HepG2 (cell line): ENCODE data around the gene CCL16. TPM values are rescaled to one million over a fixed set of nuclear protein-coding genes. Genes with fewer than 3 reads are reported as not detected.

Experiments used
- ADNP ChIP-seq: sonication (generic); formaldehyde crosslinking; IDR thresholded peaks from 2 replicates; pipeline ENCODE4 v1.4.0; 2020; ENCODE audit warnings: missing genetic modification reagents
- GATAD2A ChIP-seq: IDR thresholded peaks from 2 replicates; pipeline ENCODE4 v1.6.1; 2016
- JARID2 ChIP-seq: sonication (generic); formaldehyde crosslinking; IDR thresholded peaks from 2 replicates; pipeline ENCODE4 v1.8.1; 2023; ENCODE audit warnings: missing genetic modification reagents, inconsistent platforms; ENCODE audit not compliant: insufficient replicate concordance
- NKX3-1 ChIP-seq: sonication (generic); formaldehyde crosslinking; IDR thresholded peaks from 2 replicates; pipeline ENCODE4 v1.5.0; 2020; ENCODE audit warnings: missing genetic modification reagents
- POLR2G ChIP-seq: fragments of 200-400 bp; formaldehyde crosslinking; IDR thresholded peaks from 2 replicates; pipeline ENCODE4 v1.6.1; 2018; ENCODE audit warnings: mild to moderate bottlenecking, low read depth, low read length, moderate library complexity
- RERE ChIP-seq: IDR thresholded peaks from 2 replicates; pipeline ENCODE4 v1.6.1; 2016; ENCODE audit warnings: low read depth, missing genetic modification reagents, missing compliant biosample characterization
- ZBTB21 ChIP-seq: sonication (generic); formaldehyde crosslinking; IDR thresholded peaks from 2 replicates; pipeline ENCODE4 v1.4.0; 2020; ENCODE audit warnings: missing genetic modification reagents
- ZBTB7A ChIP-seq: sonication (generic); formaldehyde crosslinking; IDR thresholded peaks from 2 replicates; pipeline ENCODE4 v1.8.0; 2022; ENCODE audit warnings: mild to moderate bottlenecking, missing genetic modification reagents
- ZNF17 ChIP-seq: sonication (generic); formaldehyde crosslinking; IDR thresholded peaks from 2 replicates; pipeline ENCODE4 v1.5.0; 2020; ENCODE audit warnings: mild to moderate bottlenecking, missing genetic modification reagents
- ZNF263 ChIP-seq: sonication (generic); formaldehyde crosslinking; IDR thresholded peaks from 2 replicates; pipeline ENCODE4 v1.4.0; 2020; ENCODE audit warnings: missing genetic modification reagents
- ZNF510 ChIP-seq: sonication (generic); formaldehyde crosslinking; IDR thresholded peaks from 2 replicates; pipeline ENCODE4 v1.4.0; 2020; ENCODE audit warnings: low read depth, mild to moderate bottlenecking, missing genetic modification reagents
- ZNF609 ChIP-seq: sonication (generic); formaldehyde crosslinking; IDR thresholded peaks from 2 replicates; pipeline ENCODE4 v1.4.0; 2020; ENCODE audit warnings: mild to moderate bottlenecking, missing genetic modification reagents, borderline replicate concordance
- ZNF777 ChIP-seq: sonication (generic); formaldehyde crosslinking; IDR thresholded peaks from 2 replicates; pipeline ENCODE4 v1.4.0; 2020; ENCODE audit warnings: missing genetic modification reagents
- ZUFSP ChIP-seq: sonication (generic); formaldehyde crosslinking; IDR thresholded peaks from 2 replicates; pipeline ENCODE4 v1.9.0; 2021; ENCODE audit warnings: missing genetic modification reagents, mild to moderate bottlenecking, borderline replicate concordance
- polyA plus RNA-seq, 8 experiments: library from polyadenylated mRNA; depleted of rRNA in 3 of 8; stranded (reverse) in 7 of 8; unstranded in 1 of 8; fragments of >200 nt; fragmentation: Illumina TruSeq in 4 of 8; extraction: Trizol in 4 of 8; gene quantifications; 2 replicates each; pipeline versions ENCODE4 v1.2.1 to v1.2.3, GENCODE V29; 2011 to 2016; ENCODE audit warnings: low read depth in 4 of 8, missing spikeins in 1 of 8, mixed read lengths in 1 of 8; ENCODE audit not compliant: insufficient read depth in 1 of 8
- total RNA-seq, 5 experiments: library from RNA; depleted of rRNA; stranded (reverse); fragments of >200 nt; fragmentation: Illumina TruSeq; extraction: Trizol; gene quantifications; 2 replicates each; pipeline ENCODE4 v1.2.3, GENCODE V29; 2016; ENCODE audit warnings: low read depth in 1 of 5
- TF ChIP-seq, protein P1 (sequence below), 2 experiments: fragments of 450-650 bp in 1 of 2; sonication (generic) in 1 of 2; formaldehyde crosslinking; IDR thresholded peaks; 2 replicates each; pipeline versions ENCODE4 v1.5.0 to v1.8.0; 2020 to 2022; ENCODE audit warnings: mild to moderate bottlenecking in 1 of 2, missing genetic modification reagents in 1 of 2

CCL16 gene
- total and polyA plus RNA-seq, 2 of the 13 experiments (the other 11 are each of a cell fraction or from before 2014, with no cell fraction given), result 2.0 to 14.7 TPM

DNA sequence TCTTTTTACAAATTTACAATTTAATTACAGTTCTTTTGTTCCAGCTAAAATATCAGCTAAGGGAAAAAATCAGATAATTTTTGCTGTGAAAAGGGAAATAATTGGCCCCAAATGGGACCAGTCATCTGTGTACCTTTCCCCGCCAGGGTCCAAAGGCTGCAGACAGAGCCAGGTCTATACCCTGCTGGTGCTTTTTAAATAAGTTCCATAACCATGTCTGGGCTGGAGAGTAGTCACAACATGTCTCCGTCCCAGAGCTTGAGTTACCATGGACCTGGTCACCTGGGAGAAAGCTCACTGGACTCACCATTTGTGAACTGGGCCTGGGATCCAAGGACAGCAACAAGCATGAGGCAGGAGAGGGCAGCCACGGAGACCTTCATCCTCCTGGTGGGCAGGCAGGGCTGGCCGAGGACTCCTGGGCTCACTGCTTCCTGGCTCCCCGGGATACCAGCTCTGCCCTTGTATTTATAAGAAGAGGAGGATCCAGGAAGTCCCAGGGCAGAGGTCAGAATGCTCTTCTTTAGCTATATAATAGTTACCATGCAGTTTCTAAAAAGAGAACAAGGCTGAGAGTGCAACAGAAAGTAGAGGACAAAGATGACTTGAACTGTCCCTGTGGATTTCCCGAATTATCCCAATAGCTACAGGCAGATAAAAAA, 19.9 kb upstream of the CCL16 start, which contains the start of gene CCL15 (continued):
- TF ChIP-seq ZUFSP (CRISPR knock-in tag) (no peak), NKX3-1 (CRISPR knock-in tag) (no peak), ZNF609 (CRISPR knock-in tag) (no peak), ZNF777 (no peak), ZNF510 (CRISPR knock-in tag) (no peak), GATAD2A (CRISPR knock-in tag) (no peak), JARID2 (CRISPR knock-in tag) (no peak), ZBTB7A (CRISPR knock-in tag) (no peak), RERE (CRISPR knock-in tag) (no peak), ZBTB21 (CRISPR knock-in tag) (no peak), ZNF263 (0 out of 2 replicates have a peak, but pooled peaks have one; percentile 15), ADNP (CRISPR knock-in tag) (no peak), ZNF17 (CRISPR knock-in tag) (no peak), POLR2G (peak; percentile 68)
- TF ChIP-seq, protein P1, sequence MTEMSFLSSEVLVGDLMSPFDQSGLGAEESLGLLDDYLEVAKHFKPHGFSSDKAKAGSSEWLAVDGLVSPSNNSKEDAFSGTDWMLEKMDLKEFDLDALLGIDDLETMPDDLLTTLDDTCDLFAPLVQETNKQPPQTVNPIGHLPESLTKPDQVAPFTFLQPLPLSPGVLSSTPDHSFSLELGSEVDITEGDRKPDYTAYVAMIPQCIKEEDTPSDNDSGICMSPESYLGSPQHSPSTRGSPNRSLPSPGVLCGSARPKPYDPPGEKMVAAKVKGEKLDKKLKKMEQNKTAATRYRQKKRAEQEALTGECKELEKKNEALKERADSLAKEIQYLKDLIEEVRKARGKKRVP (CRISPR knock-in tag; IDR thresholded peaks at IDR 0.05), result no peak
